NCI-H69 (cell line): Measurements from ENCODE around the gene CRIP3.
"Not testable (repeated sequence)": the region's sequence is repeated elsewhere in the genome, so short reads cannot be mapped to it uniquely, and the experiment has no call there.

Experiments used
- DNase-seq: peaks from one replicate; lab custom pipeline; 2025; lab: John Stamatoyannopoulos, UW

Gene CRIP3

DNA sequence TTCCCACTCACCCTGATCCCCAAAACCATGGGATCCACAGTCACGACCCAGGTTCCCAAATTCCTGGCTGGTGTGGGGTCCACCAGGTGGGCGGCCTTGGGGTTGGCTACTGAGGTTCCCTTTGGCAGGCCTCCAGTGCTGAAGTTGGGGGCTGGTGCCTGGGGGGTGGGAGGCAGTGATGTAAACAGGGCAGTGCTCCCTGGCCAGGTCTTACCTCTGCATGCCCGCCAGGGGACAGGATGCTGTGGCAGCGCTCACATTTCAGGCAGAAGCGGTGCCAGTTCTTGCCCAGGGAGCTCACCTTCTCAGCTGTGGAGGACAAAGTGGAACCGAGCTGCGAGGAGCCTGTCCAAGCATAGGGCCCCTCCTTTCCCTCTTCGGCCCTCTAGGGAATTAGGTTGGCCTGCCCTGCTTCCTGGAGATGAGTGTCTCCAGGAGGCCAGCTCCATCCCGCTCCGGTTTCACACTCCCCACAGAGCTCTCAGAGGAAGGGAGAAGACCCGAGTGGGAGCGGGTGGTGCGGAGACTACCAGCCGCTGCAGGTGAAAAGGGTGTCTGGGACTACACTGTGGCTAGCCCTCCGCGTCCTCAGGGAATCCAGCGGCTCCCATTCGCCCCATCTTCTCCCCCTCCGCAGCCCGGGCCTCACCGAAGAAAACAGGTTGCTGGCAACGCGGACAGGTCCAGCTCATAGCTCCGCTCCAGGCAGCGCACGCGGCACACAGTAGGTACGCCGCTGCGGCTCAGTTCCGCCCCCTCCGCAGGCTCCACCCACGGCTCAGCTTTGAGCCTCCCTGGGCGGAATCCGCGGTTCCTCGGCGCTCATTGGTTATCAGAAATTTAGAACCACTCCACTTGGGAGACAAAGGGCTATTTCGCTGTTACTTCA, at the start of gene CRIP3:
Gene CRIP3 (minus strand): TSS at position 726 of the 889 bp plus-strand sequence. CDS start 34 bp downstream, at position 692.
- peak; percentile 81 for DNase-seq

DNA sequence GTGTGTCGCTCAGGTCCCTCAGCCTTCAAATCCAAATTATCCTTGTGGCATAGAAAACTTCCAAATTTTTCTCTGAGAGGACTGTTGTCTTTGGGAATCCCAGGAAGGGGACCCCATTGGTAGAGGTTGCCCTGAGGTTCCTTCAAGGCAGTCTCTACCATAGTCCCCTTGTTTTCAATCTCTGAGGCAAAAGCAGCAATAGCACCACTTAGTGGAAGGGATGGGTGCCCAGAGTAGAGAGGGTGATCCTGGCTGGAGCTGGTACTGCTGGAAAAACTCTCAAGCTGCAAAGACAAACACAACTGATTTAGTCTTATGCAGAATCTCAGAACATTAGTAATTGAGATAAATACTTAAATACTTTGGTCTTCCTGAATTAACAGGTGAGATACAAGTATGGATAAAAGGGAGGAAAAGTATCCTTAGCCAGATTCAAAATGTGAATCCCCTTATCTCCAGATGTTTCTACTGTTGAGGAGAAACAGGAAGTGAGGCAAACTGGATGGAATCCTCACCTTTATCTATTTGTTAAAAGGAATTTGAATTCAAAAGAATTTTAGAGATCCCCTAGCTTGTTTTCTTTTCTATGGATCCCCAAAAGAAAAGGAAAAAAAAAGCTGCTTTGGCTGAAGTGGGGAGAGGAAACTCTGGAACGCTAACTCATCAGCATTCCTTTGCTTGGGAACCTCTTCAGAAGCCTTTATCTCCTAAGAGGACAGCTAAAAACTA, 47.4 kb upstream of the CRIP3 start:
- peak; percentile 10 for DNase-seq

DNA sequence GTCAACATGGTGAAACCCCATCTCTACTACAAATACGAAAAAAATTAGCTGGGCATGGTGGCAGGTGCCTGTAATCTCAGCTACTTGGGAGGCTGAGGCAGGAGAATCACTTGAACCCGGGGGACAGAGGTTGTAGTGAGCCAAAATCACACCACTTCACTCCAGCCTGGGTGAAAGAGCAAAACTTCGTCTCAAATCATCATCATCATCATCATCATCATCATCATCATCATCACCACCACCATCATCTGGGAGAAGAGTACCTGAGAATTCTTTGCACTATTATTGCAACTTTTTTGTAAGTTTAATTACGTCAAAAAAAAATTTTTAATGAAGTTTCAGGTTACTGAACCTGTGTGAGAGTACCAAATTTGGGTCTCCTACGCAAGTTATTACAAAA, 43.3 kb upstream of the CRIP3 start:
- DNase-seq, result not testable (repeated sequence)

- DNase-seq, result no peak
Measured at GRCh38 chr6:43347444-43347843, 38.8 kb upstream of the CRIP3 start.

DNA sequence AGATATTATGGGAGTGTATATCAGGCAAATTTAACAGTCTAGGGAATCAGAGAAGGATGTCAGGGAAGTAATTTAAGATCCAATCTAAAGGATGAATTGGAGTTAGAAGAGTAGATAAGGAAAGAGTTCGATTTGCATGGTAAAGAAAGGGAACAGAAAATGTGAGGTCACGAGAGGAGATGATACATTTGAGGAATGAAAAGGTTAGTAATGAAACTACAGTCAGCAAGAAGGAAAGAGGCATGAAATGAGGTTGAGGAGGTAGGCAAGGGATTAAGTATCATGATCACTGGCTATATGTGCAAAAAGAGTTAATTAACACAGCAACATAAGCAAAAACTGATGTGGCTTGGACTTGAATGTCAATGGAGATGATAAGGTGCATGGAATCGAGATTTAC, 38.4 kb upstream of the CRIP3 start:
- no peak for DNase-seq

- not testable (repeated sequence) for DNase-seq
Measured at GRCh38 chr6:43346243-43346642, 37.6 kb upstream of the CRIP3 start.

GRCh38 chr6:43339168-43339567, 30.5 kb upstream of the CRIP3 start:
- no peak for DNase-seq

DNA sequence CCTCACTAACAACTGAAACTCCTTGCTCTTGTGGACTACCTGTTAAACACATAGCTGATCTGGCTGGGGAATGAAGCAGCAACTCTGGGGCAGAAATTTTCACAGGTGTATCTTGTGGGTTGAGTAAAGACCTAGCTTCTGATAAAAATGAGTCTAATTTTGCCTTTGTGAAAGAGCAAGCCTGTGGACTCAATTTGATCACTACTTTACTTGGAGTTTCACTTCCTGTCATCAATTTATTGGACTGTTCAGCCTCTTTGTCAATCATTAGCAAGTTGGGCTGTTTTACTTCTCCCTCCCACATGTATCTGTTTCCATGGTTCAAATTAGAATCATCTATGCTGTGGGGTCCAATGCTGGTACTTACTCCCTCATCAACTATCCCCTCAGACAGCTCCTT, 29.6 kb upstream of the CRIP3 start:
- DNase-seq, result no peak

DNA sequence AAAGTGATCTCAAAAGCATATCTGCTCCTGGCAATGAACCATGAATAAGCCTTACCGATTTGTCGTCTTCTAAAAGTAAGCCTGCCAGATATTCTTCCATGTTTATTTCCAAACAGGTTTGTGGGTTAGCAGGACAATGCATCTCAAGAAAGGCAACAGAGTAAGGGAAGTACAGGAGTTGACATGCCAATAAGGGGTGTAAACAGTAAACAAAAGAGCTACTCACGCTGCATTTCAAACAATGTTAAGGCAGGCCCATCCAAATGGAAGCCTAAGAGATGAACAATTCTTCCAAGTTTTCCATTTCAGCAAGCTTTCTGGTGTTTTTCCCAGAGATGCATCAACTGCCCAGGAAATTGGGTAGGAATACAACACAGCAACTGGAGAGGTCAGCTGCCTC, 27.8 kb upstream of the CRIP3 start:
- DNase-seq, result no peak

GRCh38 chr6:43335469-43335868, 26.8 kb upstream of the CRIP3 start:
- peak; percentile 60 for DNase-seq

DNA sequence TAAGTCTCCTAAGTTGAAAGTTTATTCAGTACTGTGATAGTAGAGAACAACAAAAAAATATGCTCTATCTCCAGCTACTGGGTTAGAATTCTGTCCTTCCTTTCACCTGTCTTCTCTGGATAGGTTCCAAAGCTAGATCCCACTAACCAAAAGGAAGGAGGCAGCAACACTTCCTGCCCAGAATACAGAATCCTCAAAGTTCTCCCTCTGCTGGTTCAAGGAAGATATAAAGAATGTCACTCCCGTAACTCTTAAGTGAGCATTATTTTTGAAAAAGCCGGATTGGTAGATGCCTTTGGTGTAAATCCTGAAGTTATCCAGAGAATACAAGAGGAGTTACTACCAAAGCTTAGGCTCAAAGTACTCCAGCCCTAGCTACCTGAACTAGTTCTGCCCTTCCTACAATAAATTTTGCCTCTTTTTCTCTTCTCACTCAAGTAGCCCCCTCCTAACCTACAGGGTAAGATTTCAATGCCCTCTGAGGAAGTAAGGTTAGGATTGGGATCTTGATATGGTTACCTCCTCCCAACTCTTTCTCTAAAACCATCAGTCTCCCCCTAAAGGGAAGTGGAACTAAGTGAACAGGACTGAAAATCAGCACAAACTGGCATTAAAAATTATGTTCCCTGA, 26.0 kb upstream of the CRIP3 start:
- peak; percentile 82 for DNase-seq

GRCh38 chr6:43331891-43332290, 23.3 kb upstream of the CRIP3 start:
- DNase-seq, result no peak

GRCh38 chr6:43331470-43331869, 22.8 kb upstream of the CRIP3 start:
- no peak for DNase-seq

DNA sequence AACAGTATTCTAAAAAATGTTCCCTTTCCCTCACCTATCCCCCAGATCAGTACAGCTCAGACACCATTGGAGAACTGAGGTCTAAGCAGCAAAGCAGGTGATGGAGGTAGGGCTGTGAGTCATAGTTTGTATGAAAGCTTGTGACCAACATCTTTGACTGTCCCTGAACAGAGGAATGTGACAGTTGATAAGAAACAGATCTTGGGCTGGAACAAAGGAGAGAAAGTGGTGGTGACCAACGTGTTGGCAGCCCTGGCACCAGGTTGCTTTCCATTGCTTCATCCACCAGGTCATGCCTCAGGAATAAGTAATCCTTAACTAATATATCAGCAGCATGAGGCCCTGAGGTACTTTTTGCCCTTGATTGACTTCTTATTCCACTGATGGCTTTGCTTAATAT, 19.9 kb upstream of the CRIP3 start:
- DNase-seq, result no peak

DNA sequence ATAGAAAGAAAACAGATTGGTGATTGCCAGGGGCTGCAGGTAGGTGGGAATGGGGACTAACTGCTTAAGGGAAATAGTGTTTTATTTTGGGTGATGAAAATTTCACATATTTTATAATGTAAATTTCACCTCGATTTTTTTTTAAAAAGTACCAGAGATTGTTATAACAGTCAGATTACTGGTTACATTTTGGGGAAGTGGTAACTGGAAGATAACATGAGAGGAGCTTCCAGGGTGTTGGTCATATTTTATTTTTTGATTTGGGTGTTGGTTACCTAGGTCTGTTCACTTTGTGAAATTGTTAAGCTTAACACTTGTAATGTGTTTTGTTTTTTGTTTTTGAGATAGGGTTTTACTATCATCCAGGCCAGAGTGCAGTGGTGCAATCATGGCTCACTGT, 17.2 kb upstream of the CRIP3 start:
- DNase-seq, result no peak

DNA sequence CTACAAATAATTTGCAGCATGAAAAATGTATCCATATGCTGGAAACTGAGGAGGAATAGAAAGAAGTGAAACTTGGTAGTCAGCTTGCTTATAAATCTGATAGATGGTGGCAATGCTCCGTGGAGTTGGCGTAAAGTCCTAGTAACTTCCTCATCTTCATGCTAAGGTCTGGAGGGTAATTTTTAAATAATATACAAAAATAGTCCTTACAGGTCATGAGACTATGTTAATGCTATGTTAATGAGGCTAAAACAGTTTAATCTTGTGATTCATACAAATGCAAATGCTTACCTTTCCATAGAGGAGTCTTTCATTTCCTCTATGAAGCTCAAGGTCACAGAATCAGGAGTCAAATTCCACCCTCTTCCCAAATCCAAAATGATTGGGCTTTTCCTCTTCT, 9.4 kb upstream of the CRIP3 start:
- no peak for DNase-seq

GRCh38 chr6:43313813-43314212, 5.2 kb upstream of the CRIP3 start:
- no peak for DNase-seq

DNA sequence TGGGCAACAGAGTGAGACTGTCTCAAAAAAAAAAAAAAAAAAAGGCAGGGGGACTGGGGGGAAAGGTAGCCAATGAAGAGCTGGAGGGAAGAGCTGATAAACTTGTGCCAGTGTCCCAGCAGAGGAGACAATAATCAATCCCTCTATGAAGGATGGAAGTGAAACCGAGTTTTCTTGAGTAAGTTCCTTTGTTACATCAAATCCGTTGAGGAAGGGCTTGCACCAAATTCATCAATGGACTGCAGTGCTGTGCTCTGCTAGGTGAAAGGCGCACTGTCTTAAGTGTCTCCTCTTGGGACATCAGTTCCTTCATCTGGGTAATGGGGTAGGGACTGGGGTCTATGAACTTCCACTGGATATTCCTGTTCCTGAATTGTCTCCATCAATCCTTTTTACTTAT, 3.0 kb upstream of the CRIP3 start:
- no peak for DNase-seq

DNA sequence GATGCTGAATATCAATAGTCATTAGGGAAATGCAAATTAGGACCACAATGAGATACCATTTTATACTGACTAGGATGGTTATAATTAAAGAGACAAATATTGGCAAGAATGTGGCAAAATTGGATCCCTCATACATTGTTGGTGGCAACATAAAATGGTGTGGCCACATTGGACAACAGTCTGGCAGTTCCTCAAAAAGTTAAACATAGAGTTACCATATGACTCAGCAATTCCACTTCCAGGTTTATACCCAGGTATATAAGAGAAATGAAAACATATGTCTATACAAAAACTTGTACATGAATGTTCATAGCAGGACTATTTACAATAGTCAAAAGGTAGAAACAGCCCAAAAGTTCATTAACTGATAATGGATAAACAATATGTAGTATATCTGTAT, 2.0 kb upstream of the CRIP3 start:
- no peak for DNase-seq

- DNase-seq, result no peak
Measured at GRCh38 chr6:43310134-43310533, 1.5 kb upstream of the CRIP3 start.

- no peak for DNase-seq
Measured at GRCh38 chr6:43308990-43309477, 408 bp upstream of the CRIP3 start.

GRCh38 chr6:43307451-43308100, 1.1 kb downstream of the CRIP3 start:
- DNase-seq, result no peak
